H9 (cell line): ENCODE results near the gene DUOXA2. TPM values are rescaled to one million over a fixed set of nuclear protein-coding genes. Genes with fewer than 3 reads are reported as not detected.

ENCODE experiments used
- DNase-seq: peaks from one replicate; pipeline ENCODE4 v3.0.0-alpha.2; 2017
- H2AFZ ChIP-seq: one replicate; pipeline ENCODE4 v1.6.1; 2013; ENCODE audit warnings: mild to moderate bottlenecking, low read length, control low read depth, moderate library complexity
- H2AK5ac ChIP-seq: 2 replicates; pipeline ENCODE4 v1.6.1; 2013; ENCODE audit warnings: low read length, control low read depth, mixed read lengths; ENCODE audit not compliant: insufficient read length
- H2BK120ac ChIP-seq: one replicate; pipeline ENCODE4 v1.6.1; 2013; ENCODE audit warnings: low read depth, mild to moderate bottlenecking, low read length, control low read depth, inconsistent platforms; ENCODE audit not compliant: poor library complexity, severe bottlenecking
- H2BK12ac ChIP-seq: 2 replicates; pipeline ENCODE4 v1.6.1; 2013; ENCODE audit warnings: low read length, control low read depth, mixed read lengths, low read depth; ENCODE audit not compliant: insufficient read length
- H2BK15ac ChIP-seq: 2 replicates; pipeline ENCODE4 v1.6.1; 2013; ENCODE audit warnings: low read depth, low read length, control low read depth
- H2BK20ac ChIP-seq: one replicate; pipeline ENCODE4 v1.6.1; 2013; ENCODE audit warnings: low read depth, mild to moderate bottlenecking, low read length, control low read depth, inconsistent platforms; ENCODE audit not compliant: poor library complexity, severe bottlenecking
- H2BK5ac ChIP-seq: 2 replicates; pipeline ENCODE4 v1.6.1; 2013; ENCODE audit warnings: low read length, control low read depth, mixed read lengths; ENCODE audit not compliant: insufficient read length
- H3K14ac ChIP-seq: 2 replicates; pipeline ENCODE4 v1.6.1; 2013; ENCODE audit warnings: low read length, control low read depth; ENCODE audit not compliant: insufficient read depth
- H3K18ac ChIP-seq: 2 replicates; pipeline ENCODE4 v1.6.1; 2013; ENCODE audit warnings: low read depth, mild to moderate bottlenecking, mixed read lengths, low read length, control low read depth; ENCODE audit not compliant: insufficient read length
- H3K23ac ChIP-seq: 2 replicates; pipeline ENCODE4 v1.6.1; 2013; ENCODE audit warnings: low read length, control low read depth, mixed read lengths, low read depth; ENCODE audit not compliant: insufficient read length
- H3K23me2 ChIP-seq: 2 replicates; pipeline ENCODE4 v1.6.1; 2013; ENCODE audit warnings: low read depth, mild to moderate bottlenecking, mixed read lengths, low read length, control low read depth; ENCODE audit not compliant: insufficient read length, poor library complexity, severe bottlenecking
- H3K27ac ChIP-seq: 2 replicates; pipeline ENCODE4 v1.5.1; 2013; ENCODE audit warnings: low read length, control low read depth, mixed read lengths, low read depth; ENCODE audit not compliant: insufficient read length
- H3K27me3 ChIP-seq: 2 replicates; pipeline ENCODE4 v1.6.1; 2013; ENCODE audit warnings: low read length, control low read depth, inconsistent platforms; ENCODE audit not compliant: insufficient read depth
- H3K4ac ChIP-seq: 2 replicates; pipeline ENCODE4 v1.6.1; 2013; ENCODE audit warnings: low read depth, mild to moderate bottlenecking, control low read depth, inconsistent platforms, low read length, moderate library complexity
- H3K4me1 ChIP-seq: 2 replicates; pipeline ENCODE4 v1.6.1; 2013; ENCODE audit warnings: low read length, control low read depth, inconsistent platforms; ENCODE audit not compliant: insufficient read depth
- H3K4me2 ChIP-seq: 2 replicates; pipeline ENCODE4 v1.6.1; 2013; ENCODE audit warnings: low read length, control low read depth, mixed read lengths; ENCODE audit not compliant: insufficient read length, insufficient read depth
- H3K56ac ChIP-seq: 2 replicates; pipeline ENCODE4 v1.6.1; 2013; ENCODE audit warnings: low read depth, mild to moderate bottlenecking, mixed read lengths, low read length, control low read depth; ENCODE audit not compliant: insufficient read length
- H3K79me1 ChIP-seq: 2 replicates; pipeline ENCODE4 v1.6.1; 2013; ENCODE audit warnings: low read depth, mild to moderate bottlenecking, moderate library complexity, low read length, control low read depth, inconsistent platforms; ENCODE audit not compliant: insufficient read depth, poor library complexity, severe bottlenecking
- H3K79me2 ChIP-seq: 2 replicates; pipeline ENCODE4 v1.6.1; 2013; ENCODE audit warnings: low read length, control low read depth, inconsistent platforms; ENCODE audit not compliant: insufficient read depth
- H3K9ac ChIP-seq: 2 replicates; pipeline ENCODE4 v1.6.1; 2013; ENCODE audit warnings: low read length, control low read depth, mixed read lengths; ENCODE audit not compliant: insufficient read length; ENCODE audit errors: extremely low read depth
- H3K9me3 ChIP-seq: one replicate; pipeline ENCODE4 v1.6.1; 2013; ENCODE audit warnings: low read depth, low read length, inconsistent platforms; ENCODE audit not compliant: control insufficient read depth
- H3T11ph ChIP-seq: one replicate; pipeline ENCODE4 v1.6.1; 2013; ENCODE audit warnings: mild to moderate bottlenecking, low read length, control low read depth, inconsistent platforms
- H4K20me1 ChIP-seq: one replicate; pipeline ENCODE4 v1.6.1; 2013; ENCODE audit not compliant: control insufficient read depth, insufficient read length, insufficient read depth
- H4K5ac ChIP-seq: 2 replicates; pipeline ENCODE4 v1.6.1; 2013; ENCODE audit warnings: low read depth, mild to moderate bottlenecking, mixed read lengths, low read length, control low read depth; ENCODE audit not compliant: insufficient read length
- H4K8ac ChIP-seq: replicated peaks from 2 replicates; pipeline ENCODE4 v1.6.1; 2013; ENCODE audit warnings: low read length, control low read depth, mixed read lengths, low read depth; ENCODE audit not compliant: insufficient read length
- H4K91ac ChIP-seq: 2 replicates; pipeline ENCODE4 v1.6.1; 2013; ENCODE audit warnings: low read depth, mild to moderate bottlenecking, moderate library complexity, mixed read lengths, low read length, control low read depth; ENCODE audit not compliant: insufficient read length
- H3K27ac Mint-ChIP-seq, 3 experiments: 2 replicates in 2 of 3; 3 replicates in 1 of 3; pipeline ENCODE4 v1.8.0; 2020 to 2021; ENCODE audit warnings: mixed read lengths in 3 of 3, mild to moderate bottlenecking in 1 of 3, moderate library complexity in 1 of 3
- H3K27me3 Mint-ChIP-seq: 2 replicates; pipeline ENCODE4 v1.8.0; 2021; ENCODE audit warnings: low read depth, mild to moderate bottlenecking, moderate library complexity, mixed read lengths
- H3K36me3 Mint-ChIP-seq, 3 experiments: 2 replicates in 2 of 3; 3 replicates in 1 of 3; pipeline ENCODE4 v1.8.0; 2020 to 2021; ENCODE audit warnings: low read depth in 3 of 3, mixed read lengths in 3 of 3; ENCODE audit not compliant: insufficient read depth in 1 of 3
- H3K4me1 Mint-ChIP-seq, 2 experiments: 2 replicates each; pipeline ENCODE4 v1.8.0; 2020; ENCODE audit warnings: mixed read lengths in 2 of 2
- H3K4me3 Mint-ChIP-seq, 2 experiments: 2 replicates in 1 of 2; 3 replicates in 1 of 2; pipeline ENCODE4 v1.8.0; 2020 to 2021; ENCODE audit warnings: mild to moderate bottlenecking in 2 of 2, mixed read lengths in 2 of 2, moderate library complexity in 1 of 2
- H3K9me3 Mint-ChIP-seq, 2 experiments: 2 replicates in 1 of 2; 3 replicates in 1 of 2; pipeline ENCODE4 v1.8.0; 2020; ENCODE audit warnings: mild to moderate bottlenecking in 2 of 2, mixed read lengths in 2 of 2, moderate library complexity in 1 of 2
- CTCF ChIP-seq: fragments of 200-600 bp; sonication (generic); conservative IDR thresholded peaks from 3 replicates; pipeline ENCODE4 v1.8.0; 2021; ENCODE audit warnings: antibody characterized with exemption, mild to moderate bottlenecking
- WGBS: extraction: QIAGEN DNeasy Blood & Tissue Kit; methylation state at CpG from one replicate; pipeline ENCODE4 v1.1.7; 2013; ENCODE audit warnings: missing lambda C conversion rate, low lambda C conversion rate, mixed read lengths; ENCODE audit not compliant: insufficient read length; ENCODE audit errors: extremely low coverage; 5-methylcytosine and 5-hydroxymethylcytosine counted together
- total RNA-seq: library from RNA; stranded (reverse); gene quantifications from 2 replicates; pipeline ENCODE4 v1.2.1, GENCODE V29; 2021

Gene DUOXA2
- total RNA-seq, 1 experiment from 2014 or later: not detected

DNA sequence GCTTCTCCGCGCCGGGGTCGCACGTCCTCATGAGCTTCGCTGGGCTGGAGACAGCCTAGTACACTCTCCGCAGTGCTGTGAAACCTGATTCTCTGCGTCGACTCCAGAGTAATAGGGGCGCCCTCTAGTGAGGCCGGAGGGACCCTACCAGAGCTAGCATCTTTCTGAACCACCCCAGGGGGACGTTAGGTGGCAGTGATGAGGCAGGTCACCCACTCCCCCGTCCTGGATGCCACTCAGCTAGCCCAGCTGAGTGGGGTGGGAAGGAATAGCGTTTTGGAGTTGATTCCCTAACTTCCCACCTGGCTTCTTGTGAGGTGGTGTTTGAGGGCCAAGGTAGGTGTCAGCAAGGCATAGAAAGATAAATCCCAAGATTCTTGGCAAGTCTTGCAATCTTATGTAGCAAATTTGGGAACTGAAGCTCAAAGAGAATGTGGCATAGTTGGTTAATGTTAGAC is 4.0 kb downstream of the DUOXA2 start:
- Histone ChIP-seq H3K27me3 (peaks cover 47% of the 10 kb centered on the region), H3K14ac (no peak overlapping the region), H3K56ac (no peak overlapping the region), H2AK5ac (no peak overlapping the region), H2BK15ac (no peak overlapping the region), H4K91ac (no peak overlapping the region), H2AFZ (no peak overlapping the region), H3K27ac (no peak overlapping the region), H2BK20ac (no peak overlapping the region), H4K20me1 (peaks cover 6% of the 10 kb centered on the region), H2BK5ac (no peak overlapping the region), H3K23ac (no peak overlapping the region), H3K9ac (no peak overlapping the region), H3T11ph (no peak overlapping the region), H3K4ac (no peak overlapping the region), H3K79me1 (no peaks in the 10 kb centered on the region), H4K8ac (no peak overlapping the region), H4K5ac (no peak overlapping the region), H3K9me3 (no peaks in the 10 kb centered on the region), H3K4me1 (no peaks in the 10 kb centered on the region; the same call in 1 of the 2 replicates), H3K4me2 (peak overlapping the region; percentile 46), H3K18ac (no peak overlapping the region), H3K79me2 (no peaks in the 10 kb centered on the region), H3K23me2 (peaks cover 2% of the 10 kb centered on the region), H2BK12ac (no peak overlapping the region), H2BK120ac (no peak overlapping the region)
- DNase-seq: peak; percentile 92
- TF ChIP-seq CTCF: peak; percentile 100
- no peaks in the 10 kb centered on the region; a peak in 2 of 7 replicates for H3K36me3 Mint-ChIP-seq
- peak overlapping the region in 1 of 2 experiments; percentile 70; a peak in 3 of 5 replicates for H3K4me3 Mint-ChIP-seq
- peaks cover 12 to 27% of the 10 kb centered on the region in 2 experiments for H3K4me1 Mint-ChIP-seq
- H3K27me3 Mint-ChIP-seq: peaks cover 82% of the 10 kb centered on the region
- no CpG with 5 or more reads among the region's 14 CpGs for WGBS
- H3K9me3 Mint-ChIP-seq: peaks cover 6 to 13% of the 10 kb centered on the region in 2 experiments
- no peak overlapping the region for H3K27ac Mint-ChIP-seq
